ENCODE measurements around the gene IFIT1B.
"Not testable (repeated sequence)": the region's sequence is repeated elsewhere in the genome, so short reads cannot be mapped to it uniquely, and the experiment has no call there.

The IFIT1B gene

DNA sequence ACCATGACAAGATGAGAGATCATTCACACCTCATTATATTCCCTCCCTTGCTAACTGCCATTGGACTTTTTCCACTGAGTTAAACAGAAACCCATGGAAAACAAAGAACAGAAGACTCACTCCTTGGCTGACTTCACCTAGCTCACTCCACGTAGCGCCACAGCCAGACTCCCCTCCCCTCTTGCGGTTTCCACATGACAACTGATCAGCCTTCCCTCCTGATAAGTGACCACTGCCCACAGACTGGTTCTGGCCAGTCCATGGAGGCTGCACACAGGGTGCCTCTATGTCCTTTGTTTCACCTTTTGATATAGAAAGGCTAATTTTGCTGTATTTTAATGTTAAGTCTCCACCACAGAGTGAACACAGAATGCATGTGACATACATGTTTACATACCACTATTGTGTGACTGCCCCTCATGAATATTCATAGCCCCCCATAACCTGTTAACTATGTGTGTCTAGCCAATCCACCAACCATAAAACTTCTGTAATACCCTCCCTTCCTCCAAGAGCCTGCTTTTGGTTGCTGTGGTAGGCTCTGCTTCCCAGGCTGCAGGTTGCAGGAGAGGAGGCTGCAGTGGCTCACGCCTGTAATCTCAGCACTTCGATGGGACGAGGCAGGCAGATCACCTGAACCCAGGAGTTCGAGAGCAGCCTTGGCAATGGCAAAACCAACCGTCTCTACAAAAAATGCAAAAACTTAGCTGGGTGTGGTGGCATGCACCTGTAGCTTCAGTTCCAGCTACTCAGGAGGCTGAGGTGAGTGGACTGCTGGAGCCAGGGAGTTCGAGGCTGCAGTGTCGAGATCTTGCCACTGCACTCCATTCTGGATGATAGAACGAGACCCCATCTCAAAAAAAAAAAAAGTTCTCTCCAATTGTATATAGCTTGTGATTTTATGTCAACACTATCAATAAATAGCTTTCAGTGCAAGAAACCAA is 26.5 kb downstream of the IFIT1B start:
- Histone ChIP-seq H3K4me1 (ENCODE audit: control insufficient read depth, low read length) (no peaks in the 10 kb centered on the region), H3K36me3 (ENCODE audit: control insufficient read depth, low read length) (no peaks in the 10 kb centered on the region), H3K27ac (ENCODE audit: low read depth, low read length) (no peak overlapping the region), H3K79me2 (ENCODE audit: control insufficient read depth, low read length) (no peaks in the 10 kb centered on the region), H3K27me3 (ENCODE audit: control insufficient read depth, low read length) (no peaks in the 10 kb centered on the region), H3F3A (ENCODE audit: control insufficient read depth, insufficient read depth) (no peaks in the 10 kb centered on the region), H3K9me2 (replicated peaks; ENCODE audit: control insufficient read depth, low read length) (no peaks in the 10 kb centered on the region), H4K20me1 (ENCODE audit: control insufficient read depth, insufficient read depth, low read depth, low read length) (no peaks in the 10 kb centered on the region), H3K4me3 (ENCODE audit: low read length) (no peak overlapping the region), H3K4me2 (ENCODE audit: low read length) (no peak overlapping the region), H3K9me3 (ENCODE audit: control insufficient read depth, insufficient read depth, low read length) (no peaks in the 10 kb centered on the region)
- TF ChIP-seq, protein P1, sequence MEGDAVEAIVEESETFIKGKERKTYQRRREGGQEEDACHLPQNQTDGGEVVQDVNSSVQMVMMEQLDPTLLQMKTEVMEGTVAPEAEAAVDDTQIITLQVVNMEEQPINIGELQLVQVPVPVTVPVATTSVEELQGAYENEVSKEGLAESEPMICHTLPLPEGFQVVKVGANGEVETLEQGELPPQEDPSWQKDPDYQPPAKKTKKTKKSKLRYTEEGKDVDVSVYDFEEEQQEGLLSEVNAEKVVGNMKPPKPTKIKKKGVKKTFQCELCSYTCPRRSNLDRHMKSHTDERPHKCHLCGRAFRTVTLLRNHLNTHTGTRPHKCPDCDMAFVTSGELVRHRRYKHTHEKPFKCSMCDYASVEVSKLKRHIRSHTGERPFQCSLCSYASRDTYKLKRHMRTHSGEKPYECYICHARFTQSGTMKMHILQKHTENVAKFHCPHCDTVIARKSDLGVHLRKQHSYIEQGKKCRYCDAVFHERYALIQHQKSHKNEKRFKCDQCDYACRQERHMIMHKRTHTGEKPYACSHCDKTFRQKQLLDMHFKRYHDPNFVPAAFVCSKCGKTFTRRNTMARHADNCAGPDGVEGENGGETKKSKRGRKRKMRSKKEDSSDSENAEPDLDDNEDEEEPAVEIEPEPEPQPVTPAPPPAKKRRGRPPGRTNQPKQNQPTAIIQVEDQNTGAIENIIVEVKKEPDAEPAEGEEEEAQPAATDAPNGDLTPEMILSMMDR (IDR thresholded peaks at IDR 0.05; ENCODE audit: low read depth, low read length, poor library complexity, severe bottlenecking) = no peak
- no peak for TF ChIP-seq EZH2phosphoT487 (IDR thresholded peaks at IDR 0.05; ENCODE audit: borderline replicate concordance, low read length)

DNA sequence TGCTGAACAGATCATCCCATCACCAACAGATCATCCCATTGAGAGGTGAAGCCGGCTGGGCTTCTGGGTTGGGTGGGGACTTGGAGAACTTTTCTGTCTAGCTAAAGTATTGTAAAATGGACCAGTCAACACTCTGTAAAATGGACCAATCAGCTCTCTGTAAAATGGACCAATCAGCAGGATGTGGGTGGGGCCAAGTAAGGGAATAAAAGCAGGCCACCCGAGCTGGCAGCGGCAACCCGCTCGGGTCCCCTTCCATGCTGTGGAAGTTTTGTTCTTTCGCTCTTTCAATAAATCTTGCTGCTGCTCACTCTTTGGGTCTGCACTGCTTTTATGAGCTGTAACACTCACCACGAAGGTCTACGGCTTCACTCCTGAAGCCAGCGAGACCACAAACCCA is 28.3 kb downstream of the IFIT1B start:
- not testable (repeated sequence) for H3K4me1 ChIP-seq (ENCODE audit: control insufficient read depth, low read length); H3F3A ChIP-seq (ENCODE audit: control insufficient read depth, insufficient read depth); H3K9me2 ChIP-seq (replicated peaks; ENCODE audit: control insufficient read depth, low read length); H3K9me3 ChIP-seq (ENCODE audit: control insufficient read depth, insufficient read depth, low read length); H3K4me3 ChIP-seq (ENCODE audit: low read length); H3K79me2 ChIP-seq (ENCODE audit: control insufficient read depth, low read length); H3K4me2 ChIP-seq (ENCODE audit: low read length); H4K20me1 ChIP-seq (ENCODE audit: control insufficient read depth, insufficient read depth, low read depth, low read length); H3K27me3 ChIP-seq (ENCODE audit: control insufficient read depth, low read length); H3K36me3 ChIP-seq (ENCODE audit: control insufficient read depth, low read length); H3K27ac ChIP-seq (ENCODE audit: low read depth, low read length)

- H3F3A ChIP-seq (ENCODE audit: control insufficient read depth, insufficient read depth); H3K4me3 ChIP-seq (ENCODE audit: low read length); H3K4me2 ChIP-seq (ENCODE audit: low read length); H3K4me1 ChIP-seq (ENCODE audit: control insufficient read depth, low read length); H3K9me3 ChIP-seq (ENCODE audit: control insufficient read depth, insufficient read depth, low read length); H3K27ac ChIP-seq (ENCODE audit: low read depth, low read length); H4K20me1 ChIP-seq (ENCODE audit: control insufficient read depth, insufficient read depth, low read depth, low read length); H3K9me2 ChIP-seq (replicated peaks; ENCODE audit: control insufficient read depth, low read length); H3K79me2 ChIP-seq (ENCODE audit: control insufficient read depth, low read length); H3K36me3 ChIP-seq (ENCODE audit: control insufficient read depth, low read length); H3K27me3 ChIP-seq (ENCODE audit: control insufficient read depth, low read length): not testable (repeated sequence)
These were observed 29.9 kb downstream of the IFIT1B start for GRCh38 chr10:89407792-89408191.

- H3F3A ChIP-seq (ENCODE audit: control insufficient read depth, insufficient read depth); H3K27me3 ChIP-seq (ENCODE audit: control insufficient read depth, low read length); H4K20me1 ChIP-seq (ENCODE audit: control insufficient read depth, insufficient read depth, low read depth, low read length); H3K9me2 ChIP-seq (replicated peaks; ENCODE audit: control insufficient read depth, low read length); H3K9me3 ChIP-seq (ENCODE audit: control insufficient read depth, insufficient read depth, low read length); H3K36me3 ChIP-seq (ENCODE audit: control insufficient read depth, low read length); H3K27ac ChIP-seq (ENCODE audit: low read depth, low read length); H3K4me1 ChIP-seq (ENCODE audit: control insufficient read depth, low read length); H3K4me3 ChIP-seq (ENCODE audit: low read length); H3K79me2 ChIP-seq (ENCODE audit: control insufficient read depth, low read length); H3K4me2 ChIP-seq (ENCODE audit: low read length): not testable (repeated sequence)
These were observed 31.4 kb downstream of the IFIT1B start for GRCh38 chr10:89409282-89409681.

DNA sequence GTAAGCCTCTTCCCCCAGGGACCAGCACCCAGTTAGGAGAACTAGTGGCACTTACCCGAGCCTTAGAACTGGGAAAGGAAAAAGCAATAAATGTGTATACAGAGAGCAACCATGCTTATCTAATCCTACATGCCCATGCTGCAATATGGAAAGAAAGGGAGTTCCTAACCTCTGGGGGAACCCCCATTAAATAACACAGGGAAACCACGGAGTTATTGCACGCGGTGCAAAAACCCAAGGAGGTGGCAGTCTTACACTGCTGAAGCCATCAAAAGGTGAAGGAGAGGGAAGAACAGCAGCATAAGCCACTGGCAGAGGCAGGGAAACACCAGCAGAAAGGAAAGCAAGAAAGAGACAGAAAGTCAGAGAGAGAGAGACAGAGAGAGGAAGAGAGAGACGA is 32.7 kb downstream of the IFIT1B start:
- peaks cover 20% of the 10 kb centered on the region for H3K27me3 ChIP-seq (ENCODE audit: control insufficient read depth, low read length)
- H3K79me2 ChIP-seq (ENCODE audit: control insufficient read depth, low read length); H3K27ac ChIP-seq (ENCODE audit: low read depth, low read length); H3K9me2 ChIP-seq (replicated peaks; ENCODE audit: control insufficient read depth, low read length); H4K20me1 ChIP-seq (ENCODE audit: control insufficient read depth, insufficient read depth, low read depth, low read length); H3K9me3 ChIP-seq (ENCODE audit: control insufficient read depth, insufficient read depth, low read length); H3K36me3 ChIP-seq (ENCODE audit: control insufficient read depth, low read length); H3K4me3 ChIP-seq (ENCODE audit: low read length); H3K4me2 ChIP-seq (ENCODE audit: low read length); H3F3A ChIP-seq (ENCODE audit: control insufficient read depth, insufficient read depth): not testable (repeated sequence)
- H3K4me1 ChIP-seq (ENCODE audit: control insufficient read depth, low read length) = peaks cover 12% of the 10 kb centered on the region

- not testable (repeated sequence) for H3K27ac ChIP-seq (ENCODE audit: low read depth, low read length); H3K79me2 ChIP-seq (ENCODE audit: control insufficient read depth, low read length); H3K4me3 ChIP-seq (ENCODE audit: low read length); H3K36me3 ChIP-seq (ENCODE audit: control insufficient read depth, low read length); H3K4me2 ChIP-seq (ENCODE audit: low read length); H3F3A ChIP-seq (ENCODE audit: control insufficient read depth, insufficient read depth); H4K20me1 ChIP-seq (ENCODE audit: control insufficient read depth, insufficient read depth, low read depth, low read length); H3K9me3 ChIP-seq (ENCODE audit: control insufficient read depth, insufficient read depth, low read length); H3K9me2 ChIP-seq (replicated peaks; ENCODE audit: control insufficient read depth, low read length)
- H3K4me1 ChIP-seq (ENCODE audit: control insufficient read depth, low read length) = peaks cover 12% of the 10 kb centered on the region
- peaks cover 25% of the 10 kb centered on the region for H3K27me3 ChIP-seq (ENCODE audit: control insufficient read depth, low read length)
These were observed 33.3 kb downstream of the IFIT1B start for GRCh38 chr10:89411135-89411534.

- H3F3A ChIP-seq (ENCODE audit: control insufficient read depth, insufficient read depth); H4K20me1 ChIP-seq (ENCODE audit: control insufficient read depth, insufficient read depth, low read depth, low read length); H3K9me3 ChIP-seq (ENCODE audit: control insufficient read depth, insufficient read depth, low read length); H3K27ac ChIP-seq (ENCODE audit: low read depth, low read length); H3K79me2 ChIP-seq (ENCODE audit: control insufficient read depth, low read length); H3K4me2 ChIP-seq (ENCODE audit: low read length); H3K4me3 ChIP-seq (ENCODE audit: low read length); H3K9me2 ChIP-seq (replicated peaks; ENCODE audit: control insufficient read depth, low read length); H3K36me3 ChIP-seq (ENCODE audit: control insufficient read depth, low read length): not testable (repeated sequence)
- peaks cover 28% of the 10 kb centered on the region for H3K27me3 ChIP-seq (ENCODE audit: control insufficient read depth, low read length)
- H3K4me1 ChIP-seq (ENCODE audit: control insufficient read depth, low read length) = peaks cover 12% of the 10 kb centered on the region
These were observed 34.4 kb downstream of the IFIT1B start for GRCh38 chr10:89412276-89412675.

Data from DOHH2 (cell line).